GM21717 (cell line): ENCODE data around the gene KRTAP1-1.
"Not testable (repeated sequence)": the region's sequence is repeated elsewhere in the genome, so short reads cannot be mapped to it uniquely, and the experiment has no call there.

Experiments
- ATAC-seq: cut with Tn5 transposase; IDR thresholded peaks from one replicate; pipeline ENCODE4 v1.9.1; 2021; ENCODE audit warnings: mild to moderate bottlenecking, moderate library complexity; ENCODE audit not compliant: unreplicated experiment

Gene KRTAP1-1

GRCh38 chr17:41013181-41013580, 28.1 kb downstream of the KRTAP1-1 start:
- ATAC-seq: no peak

- ATAC-seq: no peak
These were observed 28.7 kb downstream of the KRTAP1-1 start for GRCh38 chr17:41012326-41013120.

- no peak for ATAC-seq
These were observed 30.8 kb downstream of the KRTAP1-1 start for GRCh38 chr17:41010441-41010840.

- ATAC-seq: no peak
These were observed 31.3 kb downstream of the KRTAP1-1 start for GRCh38 chr17:41009936-41010335.

GRCh38 chr17:41009301-41009760, 31.9 kb downstream of the KRTAP1-1 start:
- ATAC-seq: no peak

- no peak for ATAC-seq
These were observed 32.4 kb downstream of the KRTAP1-1 start, which contains the start of gene KRTAP3-1 for GRCh38 chr17:41008811-41009210. Gene KRTAP3-1, minus strand, starts transcription at chr17:41009128. Its CDS starts 54 bp downstream, at chr17:41009074.

GRCh38 chr17:41004397-41004796, 36.9 kb downstream of the KRTAP1-1 start:
- ATAC-seq: no peak

- no peak for ATAC-seq
These were observed 37.3 kb downstream of the KRTAP1-1 start for GRCh38 chr17:41003926-41004325.

- no peak for ATAC-seq
These were observed 38.4 kb downstream of the KRTAP1-1 start for GRCh38 chr17:41002814-41003213.

GRCh38 chr17:41001795-41002194, 39.5 kb downstream of the KRTAP1-1 start:
- ATAC-seq: no peak

- ATAC-seq: not testable (repeated sequence)
These were observed 41.7 kb downstream of the KRTAP1-1 start, which contains the start of gene KRTAP3-2 for GRCh38 chr17:40999563-40999962. Gene KRTAP3-2, minus strand, starts transcription at chr17:40999906. Its CDS starts 53 bp downstream, at chr17:40999853.

GRCh38 chr17:40997361-40997760, 43.9 kb downstream of the KRTAP1-1 start:
- no peak for ATAC-seq

- no peak for ATAC-seq
These were observed 44.4 kb downstream of the KRTAP1-1 start for GRCh38 chr17:40996829-40997228.

- no peak for ATAC-seq
These were observed 46.1 kb downstream of the KRTAP1-1 start for GRCh38 chr17:40995116-40995515.

- ATAC-seq: no peak
These were observed 47.4 kb downstream of the KRTAP1-1 start, which contains the start of gene KRTAP3-3 for GRCh38 chr17:40993839-40994238. Gene KRTAP3-3, minus strand, starts transcription at chr17:40994164. Its CDS starts 67 bp downstream, at chr17:40994097.

GRCh38 chr17:40993084-40993483, 48.2 kb downstream of the KRTAP1-1 start:
- no peak for ATAC-seq

- ATAC-seq: no peak
These were observed 48.6 kb downstream of the KRTAP1-1 start for GRCh38 chr17:40992666-40993065.
